Prostate gland (tissue), 2 donors: ENCODE data around the gene CNDP2.

Experiments
- POLR2A ChIP-seq: fragments of 450-650 bp; IDR thresholded peaks from one replicate; pipeline ENCODE4 v1.6.1; 2016; ENCODE audit warnings: antibody characterized with exemption, mild to moderate bottlenecking
- POLR2AphosphoS5 ChIP-seq: sonication (generic); formaldehyde crosslinking; IDR thresholded peaks from one replicate; pipeline ENCODE4 v1.6.1; 2017; ENCODE audit warnings: antibody characterized with exemption
- TF ChIP-seq, protein P1 (sequence below), 4 experiments: fragments of 200-600 bp in 2 of 4; fragments of 450-650 bp in 2 of 4; sonication (generic) in 2 of 4; IDR thresholded peaks; 1 replicate in 3 of 4; 2 replicates in 1 of 4; pipeline ENCODE4 v1.5.1; 2016 to 2019; ENCODE audit warnings: antibody characterized with exemption in 4 of 4, mild to moderate bottlenecking in 2 of 4, moderate library complexity in 2 of 4

DNA sequence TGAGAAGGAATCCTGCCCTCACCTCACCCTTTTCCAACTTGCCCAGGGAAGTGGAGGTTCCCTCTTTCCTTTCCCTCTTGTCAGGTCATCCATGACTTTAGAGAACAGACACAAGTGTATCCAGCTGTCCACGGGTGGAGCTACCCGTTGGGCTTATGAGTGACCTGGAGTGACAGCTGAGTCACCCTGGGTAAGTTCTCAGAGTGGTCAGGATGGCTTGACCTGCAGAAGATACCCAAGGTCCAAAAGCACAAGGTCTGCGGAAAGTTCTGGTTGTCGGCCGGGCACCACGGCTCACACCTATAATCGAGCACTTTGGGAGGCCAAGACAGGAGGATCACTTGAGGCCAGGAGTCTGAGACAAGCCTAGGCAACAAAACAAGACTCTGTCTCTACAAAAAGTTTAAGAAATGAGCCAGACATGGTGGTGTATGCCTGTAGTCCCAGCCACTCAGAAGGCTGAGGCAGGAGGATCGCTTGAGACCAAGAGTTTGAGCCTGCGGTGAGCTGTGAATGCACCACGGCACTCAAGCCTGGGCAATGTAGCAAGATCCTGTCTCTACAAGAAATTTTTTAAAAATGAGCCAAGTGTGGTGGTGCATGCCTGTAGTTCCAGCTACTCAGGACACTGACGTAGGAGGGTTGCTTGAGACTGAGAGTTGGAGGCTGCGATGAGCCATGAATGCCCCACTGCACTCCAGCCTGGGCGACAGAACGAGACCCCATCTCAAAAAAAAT is 24.1 kb downstream of the CNDP2 start:
- TF ChIP-seq POLR2AphosphoS5: no peak
- TF ChIP-seq, protein P1, sequence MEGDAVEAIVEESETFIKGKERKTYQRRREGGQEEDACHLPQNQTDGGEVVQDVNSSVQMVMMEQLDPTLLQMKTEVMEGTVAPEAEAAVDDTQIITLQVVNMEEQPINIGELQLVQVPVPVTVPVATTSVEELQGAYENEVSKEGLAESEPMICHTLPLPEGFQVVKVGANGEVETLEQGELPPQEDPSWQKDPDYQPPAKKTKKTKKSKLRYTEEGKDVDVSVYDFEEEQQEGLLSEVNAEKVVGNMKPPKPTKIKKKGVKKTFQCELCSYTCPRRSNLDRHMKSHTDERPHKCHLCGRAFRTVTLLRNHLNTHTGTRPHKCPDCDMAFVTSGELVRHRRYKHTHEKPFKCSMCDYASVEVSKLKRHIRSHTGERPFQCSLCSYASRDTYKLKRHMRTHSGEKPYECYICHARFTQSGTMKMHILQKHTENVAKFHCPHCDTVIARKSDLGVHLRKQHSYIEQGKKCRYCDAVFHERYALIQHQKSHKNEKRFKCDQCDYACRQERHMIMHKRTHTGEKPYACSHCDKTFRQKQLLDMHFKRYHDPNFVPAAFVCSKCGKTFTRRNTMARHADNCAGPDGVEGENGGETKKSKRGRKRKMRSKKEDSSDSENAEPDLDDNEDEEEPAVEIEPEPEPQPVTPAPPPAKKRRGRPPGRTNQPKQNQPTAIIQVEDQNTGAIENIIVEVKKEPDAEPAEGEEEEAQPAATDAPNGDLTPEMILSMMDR (IDR thresholded peaks at IDR 0.05): no peak
- TF ChIP-seq POLR2A: no peak
